ENCODE results near the gene SNU13. TPM values are rescaled to one million over a fixed set of nuclear protein-coding genes. Genes with fewer than 3 reads are reported as not detected.
"Not testable (repeated sequence)": the region's sequence is repeated elsewhere in the genome, so short reads cannot be mapped to it uniquely, and the experiment has no call there.

The SNU13 gene
- polyA plus RNA-seq: 100 to 1,000 TPM in 2 of 3 donors, 10 to 100 TPM in 1; 78.2 to 139 (median 121) TPM

- 0% methylated on average over 62 of the region's 62 CpGs for WGBS, 3 donors
- peak within 1 kb of the TSS; percentile 63 for H3K27ac ChIP-seq (ENCODE audit: low read depth, low read length)
Observed at GRCh38 chr22:41688365-41689211, at the start of gene SNU13. TSS of gene SNU13 (minus strand) at chr22:41688867. CDS start at chr22:41688796, 71 bp downstream.

- WGBS, 3 donors: 93 to 97% (median 96%) methylated on average over 4 of the region's 4 CpGs
- not testable (repeated sequence) for H3K27ac ChIP-seq (ENCODE audit: low read depth, low read length)
Observed at GRCh38 chr22:41733241-41733640, 44.6 kb upstream of the SNU13 start.

- WGBS, 3 donors: 86 to 89% (median 89%) methylated on average over 7 of the region's 7 CpGs
Observed at GRCh38 chr22:41732096-41732772, 43.6 kb upstream of the SNU13 start.

GRCh38 chr22:41731609-41732008, 42.9 kb upstream of the SNU13 start:
- 83 to 92% (median 85%) methylated on average over 2 of the region's 2 CpGs for WGBS, 3 donors
- H3K27ac ChIP-seq (ENCODE audit: low read depth, low read length): no peak overlapping the region

More at GRCh38 chr22:41732096-41732772, 43.6 kb upstream of the SNU13 start:
- H3K27ac ChIP-seq (ENCODE audit: low read depth, low read length): no peak overlapping the region

GRCh38 chr22:41725510-41726110, 36.9 kb upstream of the SNU13 start:
- H3K27ac ChIP-seq (ENCODE audit: low read depth, low read length): no peak overlapping the region
- 79 to 87% (median 86%) methylated on average over 9 of the region's 9 CpGs for WGBS, 3 donors

- no peak overlapping the region for H3K27ac ChIP-seq (ENCODE audit: low read depth, low read length)
- WGBS, 3 donors: 64 to 87% (median 85%) methylated on average over 1 of the region's 1 CpG
Observed at GRCh38 chr22:41722496-41722895, 33.8 kb upstream of the SNU13 start.

GRCh38 chr22:41713004-41713403, 24.3 kb upstream of the SNU13 start:
- 87 to 97% (median 96%) methylated on average over 9 of the region's 9 CpGs for WGBS, 3 donors
- H3K27ac ChIP-seq (ENCODE audit: low read depth, low read length): no peak overlapping the region

GRCh38 chr22:41709341-41709740, 20.7 kb upstream of the SNU13 start:
- WGBS, 3 donors: 88 to 93% (median 93%) methylated on average over 10 of the region's 10 CpGs
- no peak overlapping the region for H3K27ac ChIP-seq (ENCODE audit: low read depth, low read length)

- WGBS, 3 donors: 83 to 97% (median 96%) methylated on average over 9 of the region's 9 CpGs
- H3K27ac ChIP-seq (ENCODE audit: low read depth, low read length): no peak overlapping the region
Observed at GRCh38 chr22:41702763-41703162, 14.1 kb upstream of the SNU13 start.

- H3K27ac ChIP-seq (ENCODE audit: low read depth, low read length): no peak overlapping the region
Observed at GRCh38 chr22:41700108-41700364, 11.4 kb upstream of the SNU13 start.

GRCh38 chr22:41699264-41700107, 10.8 kb upstream of the SNU13 start, which contains the start of gene MEI1:
TSS of gene MEI1 (plus strand) at chr22:41699503. CDS start at chr22:41699539, 36 bp downstream.
- WGBS, 3 donors: 41 to 47% (median 47%) methylated on average over 60 to 69 of the region's 69 CpGs
- H3K27ac ChIP-seq (ENCODE audit: low read depth, low read length): no peak within 1 kb of the TSS

More at GRCh38 chr22:41700108-41700364, 11.4 kb upstream of the SNU13 start:
- WGBS, 3 donors: 94 to 98% (median 97%) methylated on average over 15 to 16 of the region's 16 CpGs

- WGBS, 3 donors: 23 to 29% (median 27%) methylated on average over 12 of the region's 12 CpGs
Observed at GRCh38 chr22:41697126-41697775, 8.6 kb upstream of the SNU13 start.

GRCh38 chr22:41696703-41697102, 8.0 kb upstream of the SNU13 start:
- H3K27ac ChIP-seq (ENCODE audit: low read depth, low read length): no peak overlapping the region
- 54 to 62% (median 58%) methylated on average over 11 of the region's 11 CpGs for WGBS, 3 donors

More at GRCh38 chr22:41697126-41697775, 8.6 kb upstream of the SNU13 start:
- no peak overlapping the region for H3K27ac ChIP-seq (ENCODE audit: low read depth, low read length)

- 73 to 85% (median 80%) methylated on average over 2 of the region's 2 CpGs for WGBS, 3 donors
- no peak overlapping the region for H3K27ac ChIP-seq (ENCODE audit: low read depth, low read length)
Observed at GRCh38 chr22:41695211-41695610, 6.5 kb upstream of the SNU13 start.

- WGBS, 3 donors: 76 to 94% (median 93%) methylated on average over 3 of the region's 3 CpGs
- H3K27ac ChIP-seq (ENCODE audit: low read depth, low read length): no peak overlapping the region
Observed at GRCh38 chr22:41690476-41690875, 1.8 kb upstream of the SNU13 start.

GRCh38 chr22:41687901-41688364, 734 bp downstream of the SNU13 start:
- peak overlapping the region; percentile 63 for H3K27ac ChIP-seq (ENCODE audit: low read depth, low read length)
- 0 to 1% (median 1%) methylated on average over 20 of the region's 20 CpGs for WGBS, 3 donors

GRCh38 chr22:41686890-41687289, 1.8 kb downstream of the SNU13 start:
- WGBS, 3 donors: 73 to 96% (median 91%) methylated on average over 11 of the region's 11 CpGs
- H3K27ac ChIP-seq (ENCODE audit: low read depth, low read length): not testable (repeated sequence)

- 80 to 86% (median 84%) methylated on average over 4 of the region's 4 CpGs for WGBS, 3 donors
- H3K27ac ChIP-seq (ENCODE audit: low read depth, low read length): no peak overlapping the region
Observed at GRCh38 chr22:41684194-41684593, 4.5 kb downstream of the SNU13 start.

All from adipose tissue (tissue), 3 donors.